GM18511 (cell line): ENCODE results near the gene HOXD13.

Experiments
- ATAC-seq: cut with Tn5 transposase; IDR thresholded peaks from one replicate; pipeline ENCODE4 v1.9.1; 2021; ENCODE audit warnings: mild to moderate bottlenecking, moderate library complexity; ENCODE audit not compliant: unreplicated experiment

The HOXD13 gene

GRCh38 chr2:176105078-176105729 is 12.7 kb downstream of the HOXD13 start:
- ATAC-seq, result no peak

DNA sequence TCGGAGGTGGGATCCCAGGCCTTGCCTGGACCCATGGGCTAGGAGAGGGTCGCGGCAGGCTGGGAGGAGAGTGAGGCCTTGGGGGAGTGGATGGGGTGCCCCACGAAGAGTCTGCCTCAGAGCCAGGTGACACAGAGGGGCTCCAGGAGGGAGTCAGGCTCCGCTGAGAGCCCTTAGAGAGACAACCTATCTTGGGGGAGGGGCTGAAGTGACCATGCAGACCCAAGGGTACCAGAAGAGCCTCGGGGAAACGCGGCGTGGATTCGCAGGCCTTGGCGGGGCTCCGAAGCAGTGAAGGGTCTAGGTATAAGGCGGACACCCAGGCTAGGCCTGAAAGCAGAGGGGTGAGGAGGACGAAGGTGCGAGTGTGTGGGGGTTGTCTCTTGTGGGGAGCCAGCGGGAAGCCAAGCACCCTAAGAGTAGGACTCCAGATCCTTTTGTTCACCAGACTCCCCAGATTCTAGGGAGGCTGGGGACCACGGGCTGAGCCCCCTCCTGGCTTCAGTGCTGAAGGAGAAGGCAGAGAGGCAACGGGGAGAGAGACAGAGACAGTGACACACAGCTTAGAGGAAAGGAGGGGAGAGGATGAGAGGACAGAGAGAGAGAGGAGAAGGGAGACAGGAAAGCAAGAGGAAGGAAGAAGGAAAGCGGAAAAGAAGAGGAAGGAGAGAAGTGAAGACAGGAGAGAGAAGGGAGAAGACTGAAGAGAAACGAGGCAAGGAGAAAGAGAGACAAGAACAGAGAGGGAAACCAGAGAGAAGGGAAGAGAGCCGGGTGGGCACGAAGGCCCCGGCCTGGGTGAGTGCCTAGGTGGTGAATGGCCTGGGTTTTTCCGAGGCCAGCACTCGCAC is 13.4 kb downstream of the HOXD13 start:
- no peak for ATAC-seq

GRCh38 chr2:176106581-176107539 is 14.3 kb downstream of the HOXD13 start, which contains the start of gene HOXD11:
Gene HOXD11, plus strand, starts transcription at chr2:176107280. Its CDS starts 76 bp downstream, at chr2:176107356.
- no peak for ATAC-seq

DNA sequence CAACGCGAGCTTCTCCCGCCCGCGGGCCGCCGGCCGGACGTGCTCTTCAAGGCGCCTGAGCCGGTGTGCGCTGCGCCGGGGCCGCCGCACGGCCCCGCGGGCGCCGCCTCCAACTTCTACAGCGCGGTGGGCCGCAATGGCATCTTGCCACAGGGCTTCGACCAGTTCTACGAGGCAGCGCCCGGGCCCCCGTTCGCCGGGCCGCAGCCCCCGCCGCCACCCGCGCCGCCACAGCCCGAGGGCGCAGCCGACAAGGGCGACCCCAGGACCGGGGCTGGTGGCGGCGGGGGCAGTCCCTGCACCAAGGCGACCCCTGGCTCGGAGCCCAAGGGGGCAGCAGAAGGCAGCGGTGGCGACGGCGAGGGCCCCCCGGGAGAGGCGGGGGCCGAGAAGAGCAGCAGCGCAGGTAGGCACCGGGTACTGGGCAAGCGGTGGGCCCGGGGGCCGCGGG is 15.2 kb downstream of the HOXD13 start:
- ATAC-seq, result no peak

GRCh38 chr2:176109192-176109901 is 16.8 kb downstream of the HOXD13 start:
- ATAC-seq, result no peak

- ATAC-seq, result no peak
These were observed 17.4 kb downstream of the HOXD13 start for GRCh38 chr2:176109946-176110345.

GRCh38 chr2:176110415-176111308 is 18.1 kb downstream of the HOXD13 start:
- ATAC-seq, result no peak

- ATAC-seq, result no peak
These were observed 18.8 kb downstream of the HOXD13 start for GRCh38 chr2:176111309-176111663.

DNA sequence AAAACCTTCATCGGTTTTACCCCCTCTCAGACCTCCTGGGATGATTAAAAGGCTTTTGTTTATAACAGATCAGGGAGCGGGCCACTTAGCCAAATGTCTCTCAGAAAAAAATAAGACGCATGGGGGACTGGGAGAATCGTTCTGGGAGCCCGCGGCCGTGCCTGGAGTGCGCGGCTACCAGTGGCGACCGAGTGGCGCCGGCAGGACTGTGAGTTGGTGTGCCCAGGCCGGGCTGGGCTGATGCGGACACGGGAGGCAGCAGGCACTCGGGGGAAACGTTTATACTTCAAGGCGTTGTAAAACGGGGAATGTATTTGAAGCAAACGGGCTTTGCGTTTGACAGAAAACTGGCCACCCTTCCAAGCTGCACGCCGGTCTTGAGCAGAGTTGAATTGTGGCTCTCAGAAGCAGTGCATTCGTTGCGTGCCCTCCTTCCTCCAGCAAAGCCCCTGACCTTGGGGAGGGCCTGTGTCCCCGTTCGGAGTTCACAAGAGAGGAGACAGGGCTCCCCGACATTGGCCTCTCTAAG is 19.4 kb downstream of the HOXD13 start:
- no peak for ATAC-seq

GRCh38 chr2:176112375-176113302 is 20.1 kb downstream of the HOXD13 start:
- ATAC-seq, result no peak

DNA sequence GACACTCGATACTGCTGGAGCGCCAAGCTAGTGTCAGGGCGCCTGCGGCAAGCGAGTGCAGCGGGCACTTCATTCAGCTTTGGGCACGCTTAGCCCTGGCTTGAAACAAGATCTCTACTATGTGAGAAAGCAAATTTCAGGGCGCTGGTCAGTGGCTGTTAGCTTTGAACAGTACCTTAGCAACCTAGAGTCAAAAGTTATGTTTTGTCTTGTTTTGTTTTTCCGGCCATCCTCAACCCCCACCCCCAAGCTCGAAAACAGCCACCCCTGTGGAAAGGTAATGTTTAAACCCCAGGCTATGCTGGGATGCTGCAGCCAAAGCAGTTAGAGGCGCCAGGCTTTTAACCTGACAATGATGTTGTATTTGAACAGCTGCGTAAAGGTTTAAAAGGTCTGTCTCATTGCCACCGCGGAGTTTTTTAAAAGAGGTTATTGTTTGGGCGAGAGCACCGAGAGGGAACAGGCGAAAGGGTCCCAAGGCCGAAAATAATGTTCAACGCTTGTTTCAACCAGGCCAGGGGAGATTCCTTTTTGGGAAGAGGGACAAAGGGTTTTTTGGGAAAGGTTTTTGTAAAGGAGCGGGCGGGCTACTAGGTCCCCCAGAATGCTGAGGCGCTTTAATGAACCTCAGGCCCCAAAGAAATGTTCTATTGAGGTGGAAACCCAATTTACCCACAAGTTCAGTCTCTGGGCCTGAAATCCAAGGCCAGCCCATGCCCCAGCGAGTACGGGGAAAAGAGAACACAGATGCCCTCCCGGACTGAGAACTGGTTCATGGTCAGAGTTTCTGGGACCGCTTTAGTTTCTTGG is 21.8 kb downstream of the HOXD13 start:
- no peak for ATAC-seq

DNA sequence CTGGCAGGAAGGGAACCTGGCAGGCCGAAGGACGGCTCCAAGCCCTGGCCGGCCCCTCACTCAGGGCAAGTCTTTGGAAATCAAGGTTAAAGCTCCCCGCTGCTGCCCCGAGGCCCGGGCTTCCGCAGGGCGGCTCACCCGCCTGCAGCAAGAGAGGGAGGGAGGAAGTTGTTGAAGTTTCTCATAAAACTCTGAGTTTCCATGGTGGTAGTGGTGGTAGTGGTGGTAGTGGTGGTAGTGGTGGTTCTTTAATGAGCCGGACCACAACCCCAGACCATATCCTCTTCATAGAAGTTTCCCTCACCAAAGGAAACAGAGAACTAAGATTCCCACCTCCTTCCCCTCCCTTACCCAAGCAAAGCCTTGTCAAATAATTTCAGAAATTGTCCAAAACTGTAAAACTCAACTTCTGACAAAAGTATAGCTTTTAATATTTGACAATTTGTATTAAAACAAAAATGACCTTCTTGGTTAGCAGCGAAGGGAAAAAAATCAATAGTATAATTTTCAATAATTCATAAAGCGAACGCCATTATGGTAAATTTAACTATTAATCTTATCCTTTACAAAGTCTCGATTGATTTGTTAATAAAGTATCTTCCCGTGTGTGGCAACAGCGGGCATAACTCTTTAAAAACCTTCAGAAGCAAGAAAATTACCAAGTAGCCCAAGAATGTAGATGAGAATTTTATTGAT is 22.6 kb downstream of the HOXD13 start:
- no peak for ATAC-seq

DNA sequence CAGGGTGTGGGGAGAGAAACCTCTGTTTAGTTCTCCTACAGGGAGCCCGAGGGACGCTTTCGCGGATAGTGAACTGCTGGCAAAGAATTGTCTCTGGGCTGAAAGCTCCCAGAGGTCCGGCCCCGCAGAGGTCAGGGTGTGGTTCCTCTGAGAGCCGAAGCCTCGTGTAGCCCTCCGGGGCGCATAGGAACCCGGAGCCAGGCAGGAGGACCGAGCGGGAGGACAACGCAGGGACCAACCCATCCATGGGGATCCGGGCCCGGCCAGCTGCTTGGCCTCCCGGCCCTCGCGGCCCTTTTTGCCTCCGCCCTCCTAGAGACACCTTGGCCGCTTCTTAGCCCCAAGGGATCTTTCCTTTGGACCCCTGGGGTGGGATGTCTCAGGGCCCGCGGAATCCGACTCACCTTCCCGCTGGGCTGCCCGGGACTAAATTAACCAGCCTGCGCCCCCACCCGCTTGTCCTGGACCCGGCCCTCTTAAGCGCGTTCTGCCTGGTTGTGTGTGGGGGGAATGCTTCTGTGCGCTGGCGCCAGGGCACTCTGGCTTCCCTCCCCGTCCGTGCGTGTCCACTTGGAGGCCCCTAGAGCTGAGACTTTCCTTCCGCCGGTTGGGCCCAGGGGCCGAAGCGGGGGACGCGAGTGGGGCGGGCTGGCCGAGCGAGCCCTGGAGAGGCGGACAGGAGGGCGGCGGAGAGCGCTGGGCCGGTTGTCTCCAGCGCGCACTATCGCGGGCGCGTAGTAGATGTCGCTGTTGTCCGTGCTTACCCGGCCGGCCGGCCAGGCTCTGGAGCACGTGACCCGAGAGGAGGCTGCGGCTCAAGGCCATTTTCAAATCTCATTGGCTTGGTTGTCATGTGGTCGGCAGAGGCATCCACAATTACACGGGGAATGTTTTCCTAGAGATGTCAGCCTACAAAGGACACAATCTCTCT is 23.6 kb downstream of the HOXD13 start, which contains the start of gene HOXD10:
Gene HOXD10, plus strand, starts transcription at position 896 of the 931 bp plus-strand sequence. CDS start 56 bp downstream, outside the sequence.
- no peak for ATAC-seq

DNA sequence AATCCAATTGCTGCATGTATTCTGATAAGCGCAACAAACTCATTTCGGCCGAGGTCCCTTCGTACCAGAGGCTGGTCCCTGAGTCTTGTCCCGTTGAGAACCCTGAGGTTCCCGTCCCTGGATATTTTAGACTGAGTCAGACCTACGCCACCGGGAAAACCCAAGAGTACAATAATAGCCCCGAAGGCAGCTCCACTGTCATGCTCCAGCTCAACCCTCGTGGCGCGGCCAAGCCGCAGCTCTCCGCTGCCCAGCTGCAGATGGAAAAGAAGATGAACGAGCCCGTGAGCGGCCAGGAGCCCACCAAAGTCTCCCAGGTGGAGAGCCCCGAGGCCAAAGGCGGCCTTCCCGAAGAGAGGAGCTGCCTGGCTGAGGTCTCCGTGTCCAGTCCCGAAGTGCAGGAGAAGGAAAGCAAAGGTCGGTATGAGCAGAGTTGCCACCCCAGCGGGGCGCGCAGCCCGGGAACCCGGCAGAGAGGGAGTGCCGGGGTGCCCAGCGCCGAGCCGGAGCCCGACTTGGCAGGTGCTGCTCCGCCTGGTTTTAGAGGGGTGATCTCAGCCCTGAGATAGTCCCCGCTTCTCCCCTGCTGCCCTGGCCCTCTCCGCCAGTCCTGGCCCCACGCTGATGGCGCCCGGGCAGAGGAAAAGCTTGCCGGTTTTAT is 24.8 kb downstream of the HOXD13 start:
- ATAC-seq, result no peak

GRCh38 chr2:176117823-176118371 is 25.4 kb downstream of the HOXD13 start:
- no peak for ATAC-seq
